Measurements from ENCODE around the gene SPEG. TPM values are rescaled to one million over a fixed set of nuclear protein-coding genes. Genes with fewer than 3 reads are reported as not detected.
A peak's percentile ranks its signal among the peaks of the same experiment; 100 is the strongest.

The SPEG gene
- polyA plus RNA-seq, 3 donors, result not detected

GRCh38 chr2:219422952-219423534 is 11.6 kb upstream of the SPEG start:
- Histone ChIP-seq H2AFZ (ENCODE audit: insufficient read depth, low read depth, low read length, poor library complexity, severe bottlenecking) (no peak overlapping the region), H4K20me1 (ENCODE audit: insufficient read depth, low read length) (no peaks in the 10 kb centered on the region), H3K36me3 (replicated peaks in 1 of 2; ENCODE audit: control insufficient read depth in 1 of 2, insufficient read depth in 2 of 2, low read length in 2 of 2) (no peaks in the 10 kb centered on the region), H3K4me3 (replicated peaks in 1 of 3; ENCODE audit: low read depth in 2 of 3, low read length in 3 of 3) (no peak overlapping the region), H3K9ac (ENCODE audit: insufficient read depth, low read length, poor library complexity, severe bottlenecking) (no peak overlapping the region), H3K79me2 (ENCODE audit: insufficient read depth, low read length) (no peaks in the 10 kb centered on the region), H3K27me3 (ENCODE audit: control insufficient read depth in 2 of 2, insufficient read depth in 2 of 2, low read length in 2 of 2) (peaks cover 4 to 20% of the 10 kb centered on the region in 2 donors), H3K4me1 (ENCODE audit: control insufficient read depth in 1 of 2, insufficient read depth in 2 of 2, low read length in 2 of 2) (peaks cover 18 to 24% of the 10 kb centered on the region in 2 donors), H3K4me2 (replicated peaks; ENCODE audit: extremely low read depth, low read length, poor library complexity, severe bottlenecking) (no peak overlapping the region), H3K9me3 (replicated peaks in 1 of 2; ENCODE audit: control insufficient read depth in 1 of 2, insufficient read depth in 1 of 2, low read length in 2 of 2) (no peaks in the 10 kb centered on the region), H3K27ac (ENCODE audit: low read depth in 1 of 2, low read length in 2 of 2) (no peak overlapping the region)
- no peak overlapping the region for H3K4me3 Mint-ChIP-seq
- H3K36me3 Mint-ChIP-seq, result no peaks in the 10 kb centered on the region
- H3K4me1 Mint-ChIP-seq, result peaks cover 16% of the 10 kb centered on the region
- no peak for TF ChIP-seq CTCF (IDR thresholded peaks at IDR 0.05)
- no peak for DNase-seq
- intact Hi-C loops (cut with micrococcal nuclease), result loop anchor here in 1 of 2 donors (10.0 kb wide), 1 partner anchor 192 kb away; no protein-coding TSS in a partner anchor
- peaks cover 0 to 3% (median 1%) of the 10 kb centered on the region in 7 donors for H3K9me3 Mint-ChIP-seq
- peaks cover 41 to 58% (median 52%) of the 10 kb centered on the region in 3 donors for H3K27me3 Mint-ChIP-seq (ENCODE audit: low read depth in 3 of 3)
- no peak overlapping the region for H3K27ac Mint-ChIP-seq
- 94% methylated on average over 6 of the region's 8 CpGs for WGBS (ENCODE audit: insufficient coverage)

GRCh38 chr2:219423652-219424377 is 10.8 kb upstream of the SPEG start:
- H3K9me3 ChIP-seq (replicated peaks in 1 of 2; ENCODE audit: control insufficient read depth in 1 of 2, insufficient read depth in 1 of 2, low read length in 2 of 2), result no peaks in the 10 kb centered on the region
- no peak overlapping the region for H3K27ac ChIP-seq (ENCODE audit: low read depth in 1 of 2, low read length in 2 of 2)
- no peaks in the 10 kb centered on the region for H3K79me2 ChIP-seq (ENCODE audit: insufficient read depth, low read length)
- no peak for TF ChIP-seq CTCF (IDR thresholded peaks at IDR 0.05)
- no peak overlapping the region for H2AFZ ChIP-seq (ENCODE audit: insufficient read depth, low read depth, low read length, poor library complexity, severe bottlenecking)
- intact Hi-C loops (cut with micrococcal nuclease), result loop anchor here in 1 of 2 donors (10.0 kb wide), 1 partner anchor 191 kb away; no protein-coding TSS in a partner anchor
- peaks cover 15 to 16% of the 10 kb centered on the region in 2 donors for H3K4me1 ChIP-seq (ENCODE audit: control insufficient read depth in 1 of 2, insufficient read depth in 2 of 2, low read length in 2 of 2)
- peaks cover 1 to 15% of the 10 kb centered on the region in 2 donors for H3K27me3 ChIP-seq (ENCODE audit: control insufficient read depth in 2 of 2, insufficient read depth in 2 of 2, low read length in 2 of 2)
- no peaks in the 10 kb centered on the region for H3K36me3 ChIP-seq (replicated peaks in 1 of 2; ENCODE audit: control insufficient read depth in 1 of 2, insufficient read depth in 2 of 2, low read length in 2 of 2)
- H3K27ac Mint-ChIP-seq, result peak overlapping the region in 1 of 7 donors; percentile 66
- 86% methylated on average over 5 of the region's 14 CpGs for WGBS (ENCODE audit: insufficient coverage)
- no peaks in the 10 kb centered on the region for H3K36me3 Mint-ChIP-seq
- H3K9ac ChIP-seq (ENCODE audit: insufficient read depth, low read length, poor library complexity, severe bottlenecking), result no peak overlapping the region
- no peaks in the 10 kb centered on the region for H4K20me1 ChIP-seq (ENCODE audit: insufficient read depth, low read length)
- no peak overlapping the region for H3K4me3 Mint-ChIP-seq
- H3K27me3 Mint-ChIP-seq (ENCODE audit: low read depth in 3 of 3), result peaks cover 41 to 52% (median 50%) of the 10 kb centered on the region in 3 donors
- H3K4me3 ChIP-seq (replicated peaks in 1 of 3; ENCODE audit: low read depth in 2 of 3, low read length in 3 of 3), result no peak overlapping the region
- DNase-seq, result no peak
- H3K4me2 ChIP-seq (replicated peaks; ENCODE audit: extremely low read depth, low read length, poor library complexity, severe bottlenecking), result no peak overlapping the region
- peaks cover 0 to 2% (median under 1%) of the 10 kb centered on the region in 7 donors for H3K9me3 Mint-ChIP-seq
- peaks cover 14% of the 10 kb centered on the region for H3K4me1 Mint-ChIP-seq
